IMR-90 (cell line): ENCODE measurements around the gene FAM163A.

Experiments used
- CEBPB ChIP-seq: IDR thresholded peaks from 2 replicates; pipeline ENCODE4 v1.6.1; 2012; ENCODE audit warnings: low read depth, low read length, improper control_type of control experiment
- CTCF ChIP-seq: conservative IDR thresholded peaks from 2 replicates; pipeline ENCODE4 v1.5.1; 2012; ENCODE audit warnings: mild to moderate bottlenecking, low read depth, low read length, improper control_type of control experiment
- MAFK ChIP-seq: IDR thresholded peaks from 2 replicates; pipeline ENCODE4 v1.6.1; 2012; ENCODE audit warnings: low read depth, low read length, improper control_type of control experiment
- POLR2A ChIP-seq: IDR thresholded peaks from 2 replicates; pipeline ENCODE4 v1.6.1; 2012; ENCODE audit warnings: mild to moderate bottlenecking, low read depth, low read length
- RAD21 ChIP-seq: IDR thresholded peaks from 2 replicates; pipeline ENCODE4 v1.6.1; 2012; ENCODE audit warnings: low read length, improper control_type of control experiment

- TF ChIP-seq MAFK = no peak
- no peak for TF ChIP-seq CEBPB
- TF ChIP-seq RAD21 = no peak
- no peak for TF ChIP-seq CTCF
- TF ChIP-seq POLR2A = no peak
Measured at GRCh38 chr1:179818743-179819173, 75.7 kb downstream of the FAM163A start.
